ENCODE data around the gene SLC23A2. TPM values are rescaled to one million over a fixed set of nuclear protein-coding genes. Genes with fewer than 3 reads are reported as not detected.

SLC23A2 gene
- polyA plus RNA-seq, 3 donors: 3.3 to 28.4 (median 6.4) TPM

DNA sequence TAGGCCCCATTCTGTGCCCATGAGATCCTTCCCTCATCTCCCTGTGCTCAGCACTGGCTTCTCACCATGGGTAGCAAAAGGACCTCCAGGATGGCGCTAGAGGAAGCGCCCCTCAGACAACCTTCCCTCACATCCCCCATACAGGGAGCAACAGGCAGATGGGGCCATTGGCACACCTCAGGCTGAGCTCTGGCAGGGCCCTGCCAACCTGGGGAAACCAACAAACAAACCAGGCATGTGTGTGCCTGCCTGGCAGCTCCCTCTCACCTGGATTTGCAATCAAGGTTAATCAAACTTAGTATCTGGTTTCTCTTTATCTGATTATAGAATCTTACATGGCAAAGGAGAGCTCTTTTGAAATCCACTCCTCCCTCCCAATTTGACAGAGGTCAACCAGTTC is 134.9 kb downstream of the SLC23A2 start:
- Histone ChIP-seq H3K4me3 (replicated peaks in 1 of 3; ENCODE audit: low read depth in 2 of 3, low read length in 3 of 3) (no peak overlapping the region), H3K9me3 (replicated peaks in 1 of 2; ENCODE audit: control insufficient read depth in 1 of 2, insufficient read depth in 1 of 2, low read length in 2 of 2) (no peaks in the 10 kb centered on the region), H3K4me1 (ENCODE audit: control insufficient read depth in 1 of 2, insufficient read depth in 2 of 2, low read length in 2 of 2) (no peaks in the 10 kb centered on the region), H3K9ac (ENCODE audit: insufficient read depth, low read length, poor library complexity, severe bottlenecking) (no peak overlapping the region), H3K36me3 (replicated peaks in 1 of 2; ENCODE audit: control insufficient read depth in 1 of 2, insufficient read depth in 2 of 2, low read length in 2 of 2) (peaks cover 75 to 98% of the 10 kb centered on the region in 2 donors), H3K4me2 (replicated peaks; ENCODE audit: extremely low read depth, low read length, poor library complexity, severe bottlenecking) (no peak overlapping the region), H3K27me3 (ENCODE audit: control insufficient read depth in 2 of 2, insufficient read depth in 2 of 2, low read length in 2 of 2) (no peaks in the 10 kb centered on the region), H4K20me1 (ENCODE audit: insufficient read depth, low read length) (peaks cover 2% of the 10 kb centered on the region), H2AFZ (ENCODE audit: insufficient read depth, low read depth, low read length, poor library complexity, severe bottlenecking) (no peak overlapping the region), H3K79me2 (ENCODE audit: insufficient read depth, low read length) (no peaks in the 10 kb centered on the region), H3K27ac (ENCODE audit: low read depth in 1 of 2, low read length in 2 of 2) (no peak overlapping the region)
- H3K4me3 Mint-ChIP-seq: no peak overlapping the region
- WGBS (ENCODE audit: insufficient coverage): 100% methylated on average over 2 of the region's 2 CpGs
- intact Hi-C loops (cut with micrococcal nuclease): no loop called here
- peak overlapping the region in 1 of 7 donors; percentile 26 for H3K27ac Mint-ChIP-seq
- TF ChIP-seq, protein P1, sequence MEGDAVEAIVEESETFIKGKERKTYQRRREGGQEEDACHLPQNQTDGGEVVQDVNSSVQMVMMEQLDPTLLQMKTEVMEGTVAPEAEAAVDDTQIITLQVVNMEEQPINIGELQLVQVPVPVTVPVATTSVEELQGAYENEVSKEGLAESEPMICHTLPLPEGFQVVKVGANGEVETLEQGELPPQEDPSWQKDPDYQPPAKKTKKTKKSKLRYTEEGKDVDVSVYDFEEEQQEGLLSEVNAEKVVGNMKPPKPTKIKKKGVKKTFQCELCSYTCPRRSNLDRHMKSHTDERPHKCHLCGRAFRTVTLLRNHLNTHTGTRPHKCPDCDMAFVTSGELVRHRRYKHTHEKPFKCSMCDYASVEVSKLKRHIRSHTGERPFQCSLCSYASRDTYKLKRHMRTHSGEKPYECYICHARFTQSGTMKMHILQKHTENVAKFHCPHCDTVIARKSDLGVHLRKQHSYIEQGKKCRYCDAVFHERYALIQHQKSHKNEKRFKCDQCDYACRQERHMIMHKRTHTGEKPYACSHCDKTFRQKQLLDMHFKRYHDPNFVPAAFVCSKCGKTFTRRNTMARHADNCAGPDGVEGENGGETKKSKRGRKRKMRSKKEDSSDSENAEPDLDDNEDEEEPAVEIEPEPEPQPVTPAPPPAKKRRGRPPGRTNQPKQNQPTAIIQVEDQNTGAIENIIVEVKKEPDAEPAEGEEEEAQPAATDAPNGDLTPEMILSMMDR (IDR thresholded peaks at IDR 0.05): no peak
- no peak for DNase-seq
- H3K4me1 Mint-ChIP-seq: peaks cover 3% of the 10 kb centered on the region
- peaks cover 86 to 97% of the 10 kb centered on the region in 2 donors for H3K36me3 Mint-ChIP-seq
- peaks cover 0 to 3% (median 2%) of the 10 kb centered on the region in 3 donors for H3K27me3 Mint-ChIP-seq (ENCODE audit: low read depth in 3 of 3)
- H3K9me3 Mint-ChIP-seq: no peaks in the 10 kb centered on the region

DNA sequence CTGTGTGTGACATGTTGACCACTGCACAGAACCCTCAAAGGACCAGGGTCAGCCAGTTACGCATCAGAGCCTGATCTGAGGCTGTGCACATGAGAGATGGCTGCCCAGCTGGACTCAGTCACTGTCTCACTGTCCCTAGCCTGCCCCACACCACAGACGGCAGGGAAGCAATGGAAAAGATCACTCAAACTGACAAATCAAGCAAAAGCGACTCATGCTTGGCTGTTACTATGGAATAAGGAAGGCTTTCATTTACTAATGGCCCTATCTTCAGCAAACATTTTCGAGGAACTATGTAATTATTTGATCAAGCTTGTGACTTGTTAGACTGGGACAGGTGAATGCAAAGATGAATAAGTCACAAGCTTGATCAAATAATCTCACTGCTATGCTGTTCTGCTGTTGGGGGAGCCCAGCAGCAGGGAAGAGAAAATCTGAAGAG is 137.0 kb downstream of the SLC23A2 start:
- Mint-ChIP-seq H3K27me3 (ENCODE audit: low read depth in 3 of 3) (peaks cover 0 to 3% (median 0%) of the 10 kb centered on the region in 3 donors), H3K4me1 (no peaks in the 10 kb centered on the region), H3K9me3 (no peaks in the 10 kb centered on the region), H3K36me3 (peaks cover 91 to 94% of the 10 kb centered on the region in 2 donors), H3K27ac (peak overlapping the region in 2 of 7 donors; percentile 31 to 76), H3K4me3 (no peak overlapping the region)
- H3K27me3 ChIP-seq (ENCODE audit: control insufficient read depth in 2 of 2, insufficient read depth in 2 of 2, low read length in 2 of 2): no peaks in the 10 kb centered on the region
- no peaks in the 10 kb centered on the region for H3K79me2 ChIP-seq (ENCODE audit: insufficient read depth, low read length)
- intact Hi-C loops (cut with micrococcal nuclease): no loop called here
- no peak overlapping the region for H3K4me2 ChIP-seq (replicated peaks; ENCODE audit: extremely low read depth, low read length, poor library complexity, severe bottlenecking)
- no peaks in the 10 kb centered on the region for H3K9me3 ChIP-seq (replicated peaks in 1 of 2; ENCODE audit: control insufficient read depth in 1 of 2, insufficient read depth in 1 of 2, low read length in 2 of 2)
- H3K9ac ChIP-seq (ENCODE audit: insufficient read depth, low read length, poor library complexity, severe bottlenecking): no peak overlapping the region
- TF ChIP-seq, protein P1 (IDR thresholded peaks at IDR 0.05): no peak
- no peak overlapping the region for H2AFZ ChIP-seq (ENCODE audit: insufficient read depth, low read depth, low read length, poor library complexity, severe bottlenecking)
- DNase-seq: no peak
- H3K36me3 ChIP-seq (replicated peaks in 1 of 2; ENCODE audit: control insufficient read depth in 1 of 2, insufficient read depth in 2 of 2, low read length in 2 of 2): peaks cover 83 to 98% of the 10 kb centered on the region in 2 donors
- WGBS (ENCODE audit: insufficient coverage): 100% methylated on average over 1 of the region's 4 CpGs
- no peak overlapping the region for H3K27ac ChIP-seq (ENCODE audit: low read depth in 1 of 2, low read length in 2 of 2)
- H4K20me1 ChIP-seq (ENCODE audit: insufficient read depth, low read length): peaks cover 2% of the 10 kb centered on the region
- H3K4me3 ChIP-seq (replicated peaks in 1 of 3; ENCODE audit: low read depth in 2 of 3, low read length in 3 of 3): no peak overlapping the region
- H3K4me1 ChIP-seq (ENCODE audit: control insufficient read depth in 1 of 2, insufficient read depth in 2 of 2, low read length in 2 of 2): no peaks in the 10 kb centered on the region
